NK-92 (cell line): Measurements from ENCODE around the gene GAPDHS.

Experiments
- DNase-seq: peaks from one replicate; lab custom pipeline; 2025; ENCODE audit not compliant: unreplicated experiment; lab: John Stamatoyannopoulos, UW

The GAPDHS gene

DNA sequence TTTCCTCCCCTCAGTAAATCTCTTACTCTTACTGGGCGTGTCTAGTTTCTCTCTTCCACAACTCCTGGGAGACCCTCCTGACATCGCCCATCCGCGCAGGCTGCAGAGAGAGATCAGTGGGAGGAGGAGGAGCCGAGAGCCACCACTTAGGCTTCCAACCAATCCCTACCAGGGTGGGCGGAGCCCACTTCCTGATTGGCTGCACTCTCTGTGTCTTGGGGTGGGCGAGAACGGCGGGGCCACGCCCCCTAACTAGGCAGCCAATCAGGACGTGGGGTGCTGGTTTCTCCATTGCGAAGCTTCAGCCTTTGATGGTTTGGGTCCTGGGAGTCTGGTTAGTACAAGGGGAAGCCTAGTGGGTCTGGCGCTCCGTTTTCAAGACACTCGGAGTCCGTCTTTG is 52.6 kb downstream of the GAPDHS start, which contains the start of gene PMIS2:
Gene PMIS2 (plus strand): TSS at position 326 of the 400 bp plus-strand sequence. CDS start 87 bp downstream, outside the sequence.
- no peak for DNase-seq

- DNase-seq = no peak
These were observed 54.1 kb downstream of the GAPDHS start for GRCh38 chr19:35587321-35587720.

DNA sequence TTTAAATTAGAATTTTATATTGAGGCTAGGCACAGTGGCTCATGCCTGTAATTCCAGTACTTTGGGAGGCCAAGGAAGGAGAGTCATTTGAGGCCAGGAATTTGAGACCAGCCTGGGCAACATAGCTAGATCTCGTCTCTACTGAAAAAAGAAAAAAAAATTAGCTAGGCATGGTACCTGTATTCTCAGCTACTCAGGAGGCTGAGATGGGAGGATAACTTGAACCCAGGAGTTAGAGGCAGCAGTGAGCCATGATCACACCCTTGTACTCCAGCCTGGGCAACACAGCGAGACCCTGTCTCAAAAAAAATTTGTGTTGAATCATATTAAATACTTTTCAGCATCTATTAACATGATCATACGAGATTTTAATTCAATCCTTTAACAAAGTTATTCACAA is 57.6 kb downstream of the GAPDHS start:
- DNase-seq = no peak

DNA sequence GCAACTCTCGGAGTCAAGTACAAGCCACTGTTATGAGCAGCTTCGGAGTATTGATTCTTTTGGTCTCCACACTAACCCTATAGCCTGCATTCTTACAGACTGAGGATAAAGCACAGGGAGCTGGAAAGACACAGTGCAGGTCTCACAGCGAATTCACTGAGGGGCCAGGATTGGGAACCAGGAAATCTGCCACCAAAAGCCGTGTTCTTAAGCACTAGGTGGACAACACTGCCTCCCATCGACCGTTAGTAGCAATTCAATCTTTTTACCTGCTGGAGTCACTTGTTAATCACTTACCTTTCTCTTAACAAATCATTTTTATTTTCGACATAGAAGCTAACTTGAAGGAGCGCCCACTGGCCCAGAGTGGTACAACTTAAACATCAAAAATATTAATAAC is 59.0 kb downstream of the GAPDHS start:
- no peak for DNase-seq
